Activated B cell treated with CpG ODN at 0.5 μM for 24 hours (primary cell): Measurements from ENCODE around the gene WDPCP. TPM values are rescaled to one million over a fixed set of nuclear protein-coding genes. Genes with fewer than 3 reads are reported as not detected.

Experiments
- ATAC-seq: fragments of 200-7000 bp; cut with Tn5 transposase; one replicate; pipeline ENCODE4 v1.10.0; 2021; ENCODE audit warnings: low read depth, mild to moderate bottlenecking, moderate library complexity
- CTCF ChIA-PET: fragments of 350-600 bp; sonication (Branson Sonifier 250); formaldehyde crosslinking; loops from one replicate; lab custom pipeline; 2021; ENCODE audit warnings: antibody characterized with exemption; lab: Charles Lee
- POLR2A ChIA-PET: fragments of 350-600 bp; sonication (Branson Sonifier 250); formaldehyde crosslinking; loops from one replicate; lab custom pipeline; 2021; ENCODE audit warnings: antibody characterized with exemption; lab: Charles Lee
- DNase-seq: peaks from one replicate; pipeline ENCODE4 v3.0.0; 2022
- H3K27ac Mint-ChIP-seq: one replicate; pipeline ENCODE4 v1.8.0; 2020; ENCODE audit warnings: mixed read lengths
- H3K27me3 Mint-ChIP-seq: one replicate; pipeline ENCODE4 v1.8.0; 2021; ENCODE audit warnings: mixed read lengths
- H3K36me3 Mint-ChIP-seq: one replicate; pipeline ENCODE4 v1.8.0; 2021; ENCODE audit warnings: low read depth, mixed read lengths
- H3K4me1 Mint-ChIP-seq: one replicate; pipeline ENCODE4 v1.8.0; 2021; ENCODE audit warnings: mixed read lengths
- H3K4me3 Mint-ChIP-seq: one replicate; pipeline ENCODE4 v1.8.0; 2020; ENCODE audit warnings: mild to moderate bottlenecking, mixed read lengths
- H3K9me3 Mint-ChIP-seq: one replicate; pipeline ENCODE4 v1.8.0; 2020; ENCODE audit warnings: mixed read lengths
- intact Hi-C: fragments of 100-400 bp; cut with micrococcal nuclease; formaldehyde crosslinking; loops from one replicate; pipeline ENCODE4 v1.15.1; 2024
- total RNA-seq: library from RNA; stranded (reverse); gene quantifications from 2 replicates; pipeline ENCODE4 v1.2.3, GENCODE V29; 2022
- TF ChIP-seq, protein P1 (sequence below): fragments of 200-600 bp; IDR thresholded peaks from one replicate; pipeline ENCODE4 v1.8.0; 2022; ENCODE audit warnings: antibody characterized with exemption, mild to moderate bottlenecking

Gene WDPCP
- total RNA-seq, 1 donor from 2014 or later = 12.9 TPM

DNA sequence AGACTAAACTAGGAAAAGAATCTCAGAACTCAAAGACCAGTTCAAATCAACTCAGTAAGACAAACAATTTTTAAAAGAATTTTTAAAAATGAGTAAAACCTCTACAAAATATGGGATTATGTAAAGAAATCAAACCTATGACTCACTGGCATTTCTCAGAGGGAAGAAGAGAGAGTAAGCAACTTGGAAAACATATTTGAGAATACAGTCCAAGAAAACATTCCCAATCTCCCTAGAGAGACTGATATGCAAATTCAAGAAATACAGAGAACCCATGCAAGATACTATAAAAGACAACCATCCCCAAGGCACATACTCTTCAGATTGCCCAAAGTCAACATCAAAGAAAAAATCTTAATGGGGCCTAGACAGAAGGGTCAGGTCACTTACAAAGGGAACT is 162.7 kb downstream of the WDPCP start:
- DNase-seq (no peak), ATAC-seq (no peak)
- Mint-ChIP-seq H3K4me1 (no peaks in the 10 kb centered on the region), H3K4me3 (no peak overlapping the region), H3K27ac (no peak overlapping the region), H3K9me3 (peaks cover 13% of the 10 kb centered on the region), H3K36me3 (peaks cover 40% of the 10 kb centered on the region), H3K27me3 (no peaks in the 10 kb centered on the region)
- TF ChIP-seq, protein P1, sequence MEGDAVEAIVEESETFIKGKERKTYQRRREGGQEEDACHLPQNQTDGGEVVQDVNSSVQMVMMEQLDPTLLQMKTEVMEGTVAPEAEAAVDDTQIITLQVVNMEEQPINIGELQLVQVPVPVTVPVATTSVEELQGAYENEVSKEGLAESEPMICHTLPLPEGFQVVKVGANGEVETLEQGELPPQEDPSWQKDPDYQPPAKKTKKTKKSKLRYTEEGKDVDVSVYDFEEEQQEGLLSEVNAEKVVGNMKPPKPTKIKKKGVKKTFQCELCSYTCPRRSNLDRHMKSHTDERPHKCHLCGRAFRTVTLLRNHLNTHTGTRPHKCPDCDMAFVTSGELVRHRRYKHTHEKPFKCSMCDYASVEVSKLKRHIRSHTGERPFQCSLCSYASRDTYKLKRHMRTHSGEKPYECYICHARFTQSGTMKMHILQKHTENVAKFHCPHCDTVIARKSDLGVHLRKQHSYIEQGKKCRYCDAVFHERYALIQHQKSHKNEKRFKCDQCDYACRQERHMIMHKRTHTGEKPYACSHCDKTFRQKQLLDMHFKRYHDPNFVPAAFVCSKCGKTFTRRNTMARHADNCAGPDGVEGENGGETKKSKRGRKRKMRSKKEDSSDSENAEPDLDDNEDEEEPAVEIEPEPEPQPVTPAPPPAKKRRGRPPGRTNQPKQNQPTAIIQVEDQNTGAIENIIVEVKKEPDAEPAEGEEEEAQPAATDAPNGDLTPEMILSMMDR = no peak
- intact Hi-C loops = loop anchor here (1.0 kb wide), 1 partner anchor 968 kb away; no protein-coding TSS in a partner anchor
- ChIA-PET CTCF (interaction anchor here (1.4 to 1.5 kb wide), 2 partner anchors 10 to 968 kb away, joined by 4 to 15 read pairs; no protein-coding TSS in a partner anchor), POLR2A (no interaction called here)

DNA sequence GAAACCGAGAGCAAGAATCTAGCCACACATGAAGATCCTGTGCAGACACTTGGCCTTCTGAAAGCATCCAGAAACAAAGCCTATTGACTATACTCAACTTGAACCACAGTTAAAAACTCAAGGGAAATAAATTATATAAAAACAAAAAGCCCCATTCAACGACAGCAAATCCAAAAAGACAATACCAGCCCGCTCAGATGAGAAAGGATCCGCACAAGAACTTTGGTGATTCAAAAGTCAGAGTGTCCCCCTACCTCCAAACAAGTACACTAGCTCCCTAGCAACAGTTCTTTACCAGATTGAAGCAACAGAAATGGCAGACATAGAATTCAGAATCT is 163.2 kb downstream of the WDPCP start:
- H3K27me3 Mint-ChIP-seq = no peaks in the 10 kb centered on the region
- no peaks in the 10 kb centered on the region for H3K4me1 Mint-ChIP-seq
- peaks cover 13% of the 10 kb centered on the region for H3K9me3 Mint-ChIP-seq
- ChIA-PET POLR2A (no interaction called here), CTCF (interaction anchor here (1.4 to 1.9 kb wide), 3 partner anchors 10 to 968 kb away, joined by 4 to 15 read pairs (median 5); no protein-coding TSS in a partner anchor)
- ATAC-seq = no peak
- H3K36me3 Mint-ChIP-seq = peaks cover 39% of the 10 kb centered on the region
- no peak overlapping the region for H3K4me3 Mint-ChIP-seq
- no peak for DNase-seq
- no peak overlapping the region for H3K27ac Mint-ChIP-seq
- TF ChIP-seq, protein P1 = no peak
- intact Hi-C loops = loop anchor here (1.0 kb wide), 1 partner anchor 968 kb away; no protein-coding TSS in a partner anchor

DNA sequence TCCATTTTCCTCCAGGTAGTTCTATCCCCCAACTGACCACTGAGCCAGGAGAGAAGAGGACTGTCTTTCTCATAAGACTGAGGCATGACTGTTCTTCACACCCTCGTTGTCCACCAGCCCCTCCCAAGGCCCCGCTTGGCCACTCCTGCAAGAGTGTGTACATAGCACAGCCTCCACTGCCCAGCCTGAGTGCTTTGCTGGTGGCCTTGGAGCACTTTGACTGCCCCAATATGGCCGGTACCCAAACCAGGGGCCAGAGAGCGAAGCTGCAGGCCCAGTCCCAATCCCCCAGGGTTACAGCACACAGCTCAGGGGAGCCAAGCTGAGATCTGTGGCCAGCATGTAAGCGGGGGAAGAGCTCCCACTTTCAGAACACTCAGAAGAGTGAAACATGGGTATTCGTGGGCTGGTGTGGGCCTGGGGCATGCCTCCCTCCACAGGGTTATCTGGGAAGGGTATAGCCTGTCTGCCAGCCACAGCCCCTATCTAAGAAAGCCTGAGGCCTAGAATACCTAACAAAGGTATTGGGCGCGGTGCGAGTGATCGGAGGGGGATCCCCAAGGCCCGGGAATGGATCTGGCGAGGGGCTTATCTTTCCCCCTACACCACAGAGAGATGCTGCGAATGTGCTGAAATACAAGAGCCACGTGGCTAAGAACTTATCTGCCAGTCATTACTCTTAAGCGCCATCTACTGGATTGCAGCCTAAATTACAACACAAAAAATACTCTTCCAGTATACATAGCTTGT is 163.8 kb downstream of the WDPCP start:
- DNase-seq (no peak), ATAC-seq (no peak)
- TF ChIP-seq, protein P1 = no peak
- H3K4me3 Mint-ChIP-seq = no peak overlapping the region
- H3K9me3 Mint-ChIP-seq = peaks cover 13% of the 10 kb centered on the region
- H3K27ac Mint-ChIP-seq = no peak overlapping the region
- no peaks in the 10 kb centered on the region for H3K4me1 Mint-ChIP-seq
- POLR2A ChIA-PET = no interaction called here
- H3K27me3 Mint-ChIP-seq = no peaks in the 10 kb centered on the region
- intact Hi-C loops = loop anchor here (1.0 kb wide), 1 partner anchor 967 kb away; no protein-coding TSS in a partner anchor
- CTCF ChIA-PET = interaction anchor here (1.4 to 1.9 kb wide), 3 partner anchors 9 to 967 kb away, joined by 4 to 15 read pairs (median 5); no protein-coding TSS in a partner anchor
- H3K36me3 Mint-ChIP-seq = peaks cover 36% of the 10 kb centered on the region

DNA sequence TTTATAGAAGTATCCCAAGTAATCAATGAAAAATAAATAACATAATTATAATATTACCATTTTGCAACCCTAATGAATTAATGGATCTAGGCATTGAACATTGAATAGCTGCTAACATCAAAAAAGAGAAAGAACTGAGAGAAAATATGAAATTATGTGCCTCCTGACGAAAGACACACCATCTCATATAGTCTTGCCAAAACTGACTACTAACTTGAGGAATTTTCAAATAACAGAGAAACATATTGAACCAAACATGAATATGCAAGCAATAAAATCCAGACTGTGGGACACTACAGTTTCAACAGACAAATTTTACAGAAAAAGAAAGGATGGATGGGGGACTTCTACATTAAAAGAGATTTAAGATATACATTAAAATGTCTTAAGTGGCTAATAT is 165.7 kb downstream of the WDPCP start:
- intact Hi-C loops = no loop called here
- H3K27ac Mint-ChIP-seq = no peak overlapping the region
- H3K36me3 Mint-ChIP-seq = peaks cover 22% of the 10 kb centered on the region
- TF ChIP-seq, protein P1 = no peak
- peaks cover 6% of the 10 kb centered on the region for H3K9me3 Mint-ChIP-seq
- H3K4me3 Mint-ChIP-seq = no peak overlapping the region
- ATAC-seq = no peak
- CTCF ChIA-PET = no interaction called here
- no peak for DNase-seq
- no peaks in the 10 kb centered on the region for H3K4me1 Mint-ChIP-seq
- POLR2A ChIA-PET = no interaction called here
- no peaks in the 10 kb centered on the region for H3K27me3 Mint-ChIP-seq

DNA sequence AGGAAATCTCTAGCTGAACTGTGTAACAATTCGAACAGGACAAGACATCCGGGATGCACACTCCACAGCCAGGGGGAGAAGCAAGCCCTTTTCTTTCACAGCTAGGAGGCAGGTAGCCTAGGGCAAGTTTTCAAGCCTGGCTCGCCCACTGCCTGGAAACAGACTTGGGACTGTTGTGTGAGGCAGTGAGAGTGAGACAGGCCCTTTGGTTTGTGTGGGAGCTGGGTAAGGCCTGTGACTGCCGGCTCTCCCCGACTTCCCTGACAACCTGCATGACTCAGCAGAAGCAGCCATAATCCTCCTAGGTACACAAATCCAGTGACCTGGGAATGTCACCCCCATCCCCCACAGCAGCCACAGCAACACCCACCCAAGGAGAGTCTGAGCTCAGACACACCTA is 179.7 kb downstream of the WDPCP start:
- Mint-ChIP-seq H3K27ac (no peak overlapping the region), H3K4me1 (no peaks in the 10 kb centered on the region), H3K36me3 (peaks cover 8% of the 10 kb centered on the region), H3K27me3 (no peaks in the 10 kb centered on the region), H3K4me3 (no peak overlapping the region), H3K9me3 (no peaks in the 10 kb centered on the region)
- POLR2A ChIA-PET = no interaction called here
- TF ChIP-seq, protein P1 = no peak
- CTCF ChIA-PET = no interaction called here
- ATAC-seq (no peak), DNase-seq (no peak)
- intact Hi-C loops = no loop called here
